ENCODE data around the gene NPLOC4.

Gene NPLOC4

GRCh38 chr17:81561494-81561885 is 75.4 kb downstream of the NPLOC4 start:
- Histone ChIP-seq H3K36me3 (ENCODE audit: control insufficient read depth, insufficient read depth, low read length) (peaks cover 26% of the 10 kb centered on the region), H3K4me3 (replicated peaks; ENCODE audit: low read depth, low read length) (no peak overlapping the region), H3K27me3 (replicated peaks; ENCODE audit: control insufficient read depth, insufficient read depth, low read length) (no peaks in the 10 kb centered on the region)
- TF ChIP-seq CTCF (IDR thresholded peaks at IDR 0.05; ENCODE audit: insufficient read depth, low read length, poor library complexity, severe bottlenecking), result no peak
- DNase-seq (ENCODE audit: extremely low read depth, insufficient read length), result no peak

GRCh38 chr17:81558941-81559806 is 77.7 kb downstream of the NPLOC4 start:
- no peak for DNase-seq (ENCODE audit: extremely low read depth, insufficient read length)
- Histone ChIP-seq H3K4me3 (replicated peaks; ENCODE audit: low read depth, low read length) (no peak overlapping the region), H3K27me3 (replicated peaks; ENCODE audit: control insufficient read depth, insufficient read depth, low read length) (no peaks in the 10 kb centered on the region), H3K36me3 (ENCODE audit: control insufficient read depth, insufficient read depth, low read length) (peaks cover 20% of the 10 kb centered on the region)
- TF ChIP-seq CTCF (IDR thresholded peaks at IDR 0.05; ENCODE audit: insufficient read depth, low read length, poor library complexity, severe bottlenecking), result peak; percentile 14

- H3K36me3 ChIP-seq (ENCODE audit: control insufficient read depth, insufficient read depth, low read length), result peaks cover 17% of the 10 kb centered on the region
- no peak overlapping the region for H3K4me3 ChIP-seq (replicated peaks; ENCODE audit: low read depth, low read length)
- H3K27me3 ChIP-seq (replicated peaks; ENCODE audit: control insufficient read depth, insufficient read depth, low read length), result no peaks in the 10 kb centered on the region
- no peak for TF ChIP-seq CTCF (IDR thresholded peaks at IDR 0.05; ENCODE audit: insufficient read depth, low read length, poor library complexity, severe bottlenecking)
- no peak for DNase-seq (ENCODE audit: extremely low read depth, insufficient read length)
These were observed 78.8 kb downstream of the NPLOC4 start for GRCh38 chr17:81558115-81558468.

GRCh38 chr17:81557276-81558114 is 79.4 kb downstream of the NPLOC4 start:
- DNase-seq (ENCODE audit: extremely low read depth, insufficient read length), result no peak
- Histone ChIP-seq H3K4me3 (replicated peaks; ENCODE audit: low read depth, low read length) (no peak overlapping the region), H3K27me3 (replicated peaks; ENCODE audit: control insufficient read depth, insufficient read depth, low read length) (no peaks in the 10 kb centered on the region), H3K36me3 (ENCODE audit: control insufficient read depth, insufficient read depth, low read length) (peaks cover 17% of the 10 kb centered on the region)
- TF ChIP-seq CTCF (IDR thresholded peaks at IDR 0.05; ENCODE audit: insufficient read depth, low read length, poor library complexity, severe bottlenecking), result no peak

- H3K36me3 ChIP-seq (ENCODE audit: control insufficient read depth, insufficient read depth, low read length), result peaks cover 17% of the 10 kb centered on the region
- no peak for DNase-seq (ENCODE audit: extremely low read depth, insufficient read length)
- TF ChIP-seq CTCF (IDR thresholded peaks at IDR 0.05; ENCODE audit: insufficient read depth, low read length, poor library complexity, severe bottlenecking), result no peak
- H3K27me3 ChIP-seq (replicated peaks; ENCODE audit: control insufficient read depth, insufficient read depth, low read length), result no peaks in the 10 kb centered on the region
- H3K4me3 ChIP-seq (replicated peaks; ENCODE audit: low read depth, low read length), result no peak overlapping the region
These were observed 80.0 kb downstream of the NPLOC4 start for GRCh38 chr17:81556863-81557262.

Measured in GM06990 (cell line).